HEK293T (cell line): Measurements from ENCODE around the gene PCYT1A.

Source experiments
- ARNT ChIP-seq: fragments of 450-650 bp; IDR thresholded peaks from 2 replicates; pipeline ENCODE4 v1.6.1; 2017; ENCODE audit warnings: mild to moderate bottlenecking
- BHLHE40 ChIP-seq: fragments of 450-650 bp; IDR thresholded peaks from 2 replicates; pipeline ENCODE4 v1.6.1; 2016; ENCODE audit warnings: mild to moderate bottlenecking, moderate library complexity, borderline replicate concordance
- ELF4 ChIP-seq: fragments of 450-650 bp; IDR thresholded peaks from 2 replicates; pipeline ENCODE4 v1.6.1; 2017; ENCODE audit warnings: antibody characterized with exemption
- FOXA1 ChIP-seq: fragments of 450-650 bp; IDR thresholded peaks from 2 replicates; pipeline ENCODE4 v1.6.1; 2016; ENCODE audit warnings: mild to moderate bottlenecking
- FOXK2 ChIP-seq: fragments of 450-650 bp; IDR thresholded peaks from 2 replicates; pipeline ENCODE4 v1.6.1; 2016; ENCODE audit warnings: mild to moderate bottlenecking
- FOXM1 ChIP-seq: fragments of 450-650 bp; IDR thresholded peaks from 2 replicates; pipeline ENCODE4 v1.6.1; 2017; ENCODE audit warnings: mild to moderate bottlenecking, borderline replicate concordance
- HDGF ChIP-seq: fragments of 450-650 bp; IDR thresholded peaks from 2 replicates; pipeline ENCODE4 v1.6.1; 2017; ENCODE audit warnings: antibody characterized with exemption, borderline replicate concordance
- L3MBTL2 ChIP-seq: fragments of 450-650 bp; conservative IDR thresholded peaks from 2 replicates; pipeline ENCODE4 v1.6.1; 2016; ENCODE audit warnings: mild to moderate bottlenecking
- LEF1 ChIP-seq: fragments of 450-650 bp; IDR thresholded peaks from 2 replicates; pipeline ENCODE4 v1.6.1; 2017; ENCODE audit warnings: mild to moderate bottlenecking, borderline replicate concordance
- SP1 ChIP-seq: fragments of 450-650 bp; IDR thresholded peaks from 2 replicates; pipeline ENCODE4 v1.6.1; 2017
- SUZ12 ChIP-seq: fragments of 450-650 bp; IDR thresholded peaks from 2 replicates; pipeline ENCODE4 v1.6.1; 2016; ENCODE audit warnings: mild to moderate bottlenecking
- TARDBP ChIP-seq: fragments of 450-650 bp; IDR thresholded peaks from 2 replicates; pipeline ENCODE4 v1.6.1; 2016
- ZNF384 ChIP-seq: fragments of 450-650 bp; IDR thresholded peaks from 2 replicates; pipeline ENCODE4 v1.6.1; 2016
- TF ChIP-seq, protein P1 (sequence below): fragments of 450-650 bp; IDR thresholded peaks from 2 replicates; pipeline ENCODE4 v1.6.1; 2016

DNA sequence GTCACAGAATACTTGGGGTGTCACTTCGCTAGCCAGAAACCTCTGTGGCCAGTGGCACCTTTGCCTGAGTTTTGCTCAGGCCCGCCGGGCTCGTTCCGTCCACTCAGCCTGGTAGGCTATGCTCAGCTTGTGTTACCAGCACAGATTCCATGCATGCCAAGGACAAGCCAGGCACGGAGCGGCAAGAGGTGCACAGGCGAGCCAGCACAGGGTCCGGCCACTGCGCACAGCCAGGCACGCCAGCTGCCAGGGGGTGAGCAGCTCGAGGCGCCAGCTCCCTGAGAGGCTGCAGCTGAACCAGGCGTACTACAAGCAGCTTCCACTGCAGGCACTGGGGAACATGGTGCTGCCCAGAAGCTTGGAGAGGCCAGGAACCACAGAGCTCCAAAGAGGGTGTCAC, 14.7 kb downstream of the PCYT1A start:
- no peak for TF ChIP-seq SP1
- TF ChIP-seq, protein P1, sequence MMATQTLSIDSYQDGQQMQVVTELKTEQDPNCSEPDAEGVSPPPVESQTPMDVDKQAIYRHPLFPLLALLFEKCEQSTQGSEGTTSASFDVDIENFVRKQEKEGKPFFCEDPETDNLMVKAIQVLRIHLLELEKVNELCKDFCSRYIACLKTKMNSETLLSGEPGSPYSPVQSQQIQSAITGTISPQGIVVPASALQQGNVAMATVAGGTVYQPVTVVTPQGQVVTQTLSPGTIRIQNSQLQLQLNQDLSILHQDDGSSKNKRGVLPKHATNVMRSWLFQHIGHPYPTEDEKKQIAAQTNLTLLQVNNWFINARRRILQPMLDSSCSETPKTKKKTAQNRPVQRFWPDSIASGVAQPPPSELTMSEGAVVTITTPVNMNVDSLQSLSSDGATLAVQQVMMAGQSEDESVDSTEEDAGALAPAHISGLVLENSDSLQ = no peak
- no peak for TF ChIP-seq FOXK2
- TF ChIP-seq L3MBTL2 = no peak
- no peak for TF ChIP-seq ARNT
- no peak for TF ChIP-seq FOXM1
- no peak for TF ChIP-seq LEF1
- TF ChIP-seq TARDBP = no peak
- no peak for TF ChIP-seq FOXA1
- no peak for TF ChIP-seq HDGF
- TF ChIP-seq BHLHE40 = no peak
- no peak for TF ChIP-seq SUZ12
- TF ChIP-seq ZNF384 = no peak
- TF ChIP-seq ELF4 = no peak
